ENCODE results near the gene GSTA5.
"Not testable (repeated sequence)": the region's sequence is repeated elsewhere in the genome, so short reads cannot be mapped to it uniquely, and the experiment has no call there.

GRCh38 chr6:52814545-52814944, 26.1 kb downstream of the GSTA5 start:
- not testable (repeated sequence) for TF ChIP-seq CTCF (IDR thresholded peaks at IDR 0.05); MAFK (IDR thresholded peaks at IDR 0.05; ENCODE audit: partially characterized antibody); NFE2L2 (conservative IDR thresholded peaks at IDR 0.05; ENCODE audit: low read length); USF2 (IDR thresholded peaks at IDR 0.05); MAX (IDR thresholded peaks at IDR 0.05); POLR2A (IDR thresholded peaks at IDR 0.05; ENCODE audit: low read length); REST (IDR thresholded peaks at IDR 0.05)
